Measurements from ENCODE around the gene GET3.
"Not testable (repeated sequence)": the region's sequence is repeated elsewhere in the genome, so short reads cannot be mapped to it uniquely, and the experiment has no call there.

The GET3 gene

DNA sequence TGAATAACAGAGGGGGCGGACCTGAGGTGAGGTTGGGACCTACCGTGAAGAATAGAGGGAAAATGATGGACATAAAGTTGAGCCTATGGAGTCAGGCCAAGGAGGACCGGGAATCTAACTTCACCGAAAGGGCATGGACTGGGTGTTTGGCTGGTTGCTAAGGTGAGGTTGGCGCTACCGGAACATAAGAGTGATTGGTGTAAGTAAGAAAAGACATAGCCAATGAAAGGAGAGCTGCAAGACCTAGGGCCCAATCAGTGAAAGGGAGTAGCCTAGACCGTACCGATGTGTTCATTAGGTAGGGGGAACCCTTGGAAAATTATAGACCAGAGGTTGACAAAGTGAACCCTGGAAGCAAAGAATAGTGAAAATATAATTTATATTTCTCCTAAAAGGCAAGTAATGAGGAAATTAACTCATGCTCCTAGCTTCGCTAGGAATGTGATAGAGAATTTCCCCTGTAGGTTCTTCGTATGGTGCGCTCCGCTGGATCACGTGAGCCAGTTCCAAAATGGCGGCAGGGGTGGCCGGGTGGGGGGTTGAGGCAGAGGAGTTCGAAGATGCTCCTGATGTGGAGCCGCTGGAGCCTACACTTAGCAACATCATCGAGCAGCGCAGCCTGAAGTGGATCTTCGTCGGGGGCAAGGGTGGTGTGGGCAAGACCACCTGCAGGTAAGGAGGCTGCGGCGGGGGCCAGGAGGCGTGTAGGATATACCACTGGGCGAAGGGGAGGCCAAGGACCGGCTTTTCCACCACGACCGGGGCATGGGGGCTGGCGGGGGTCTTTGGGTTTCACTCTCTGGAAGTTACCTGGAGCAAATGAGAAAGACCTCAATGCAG is at the start of gene GET3:
TSS of gene GET3 (plus strand) at position 503 of the 840 bp plus-strand sequence. CDS start at position 512, 9 bp downstream.
- DNase-seq (ENCODE audit: low read depth in 2 of 2) = peak; percentile 100

- no peak for DNase-seq (ENCODE audit: low read depth in 2 of 2)
Observed at GRCh38 chr19:12689012-12689411, 48.3 kb upstream of the GET3 start.

- DNase-seq (ENCODE audit: low read depth in 2 of 2) = no peak
Observed at GRCh38 chr19:12689581-12690216, 47.6 kb upstream of the GET3 start.

DNA sequence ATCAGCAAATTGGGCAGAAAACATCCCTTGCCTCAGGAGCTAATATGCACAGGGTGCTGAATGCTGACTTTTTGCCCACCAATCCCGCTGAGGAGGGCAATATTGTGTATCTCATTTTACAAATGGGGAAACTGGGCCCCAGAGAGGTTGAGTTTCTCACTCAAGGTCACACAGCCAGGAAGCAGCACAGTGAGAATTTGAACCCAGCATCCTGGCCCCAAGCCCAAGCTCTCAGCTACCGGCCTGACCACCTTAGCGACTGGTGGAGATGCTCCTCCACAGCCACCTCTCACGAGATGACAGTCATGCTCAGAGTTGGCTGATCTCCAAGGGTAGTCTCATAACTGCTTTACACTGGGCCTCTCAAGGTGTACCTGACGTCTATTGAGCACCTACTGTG is 44.3 kb upstream of the GET3 start:
- DNase-seq (ENCODE audit: low read depth in 2 of 2) = no peak

DNA sequence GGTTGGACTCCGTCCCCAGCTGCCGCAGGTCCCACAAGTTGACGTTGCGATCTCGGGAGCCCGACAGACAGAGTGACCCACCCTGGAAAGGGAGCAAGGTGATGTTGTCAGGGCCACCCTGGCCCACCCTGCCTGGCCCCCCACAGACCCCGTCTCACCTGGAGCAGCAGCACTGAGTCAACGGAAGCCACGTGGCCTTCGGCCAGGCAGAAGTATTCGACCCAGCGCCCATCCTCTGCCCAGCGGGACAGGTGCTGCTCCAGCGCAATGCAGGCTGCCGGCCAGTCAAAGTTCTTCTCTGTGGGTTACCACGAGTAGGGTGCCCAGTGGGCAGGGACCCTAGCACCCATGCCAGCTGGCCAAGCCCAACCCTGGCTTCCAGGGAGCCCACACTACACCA is 42.7 kb upstream of the GET3 start:
- no peak for DNase-seq (ENCODE audit: low read depth in 2 of 2)

DNA sequence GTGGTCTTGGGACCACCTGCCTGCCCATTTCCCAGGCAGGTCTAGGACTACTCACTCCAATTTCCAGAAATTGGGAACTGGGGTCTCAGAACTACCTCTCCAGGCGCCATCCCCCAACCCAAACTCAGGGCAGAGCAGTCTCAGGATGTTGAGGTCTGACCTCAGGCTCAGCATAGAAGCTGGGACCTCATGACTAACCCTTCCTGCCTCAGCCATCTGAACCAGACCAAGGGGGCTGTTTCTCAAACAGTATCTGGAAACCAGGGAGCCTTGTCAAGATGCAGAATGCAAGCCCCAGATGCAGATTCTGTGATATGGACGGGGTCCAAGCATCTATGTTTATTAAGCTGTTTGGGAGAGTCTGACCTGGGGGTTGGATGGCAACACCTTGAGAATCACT is 42.2 kb upstream of the GET3 start:
- no peak for DNase-seq (ENCODE audit: low read depth in 2 of 2)

GRCh38 chr19:12695514-12695913 is 41.8 kb upstream of the GET3 start:
- no peak for DNase-seq (ENCODE audit: low read depth in 2 of 2)

DNA sequence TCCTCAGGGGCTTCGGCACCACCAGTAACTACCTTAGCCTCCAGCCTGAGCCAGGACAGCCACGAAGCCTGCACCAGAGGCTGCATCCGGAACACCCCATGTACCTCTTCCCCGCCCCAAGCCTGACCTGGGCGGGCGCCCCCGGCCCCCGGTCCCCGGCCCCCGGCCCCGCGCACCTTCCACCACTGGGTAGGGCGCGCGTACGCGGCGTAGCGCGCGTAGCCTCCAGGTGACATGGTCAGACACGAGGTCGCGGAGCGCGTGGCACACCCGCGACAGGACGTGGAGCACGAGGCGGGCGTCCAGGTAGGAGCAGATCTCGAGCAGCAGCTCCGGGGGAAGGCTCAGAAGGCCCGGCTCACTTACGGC is 41.3 kb upstream of the GET3 start:
- DNase-seq (ENCODE audit: low read depth in 2 of 2) = no peak

GRCh38 chr19:12696366-12697335 is 40.6 kb upstream of the GET3 start, which contains the start of gene FBXW9:
Gene FBXW9, minus strand, starts transcription at chr19:12696631. Its CDS starts 50 bp downstream, at chr19:12696581.
- DNase-seq (ENCODE audit: low read depth in 2 of 2) = peak; percentile 85 to 89

DNA sequence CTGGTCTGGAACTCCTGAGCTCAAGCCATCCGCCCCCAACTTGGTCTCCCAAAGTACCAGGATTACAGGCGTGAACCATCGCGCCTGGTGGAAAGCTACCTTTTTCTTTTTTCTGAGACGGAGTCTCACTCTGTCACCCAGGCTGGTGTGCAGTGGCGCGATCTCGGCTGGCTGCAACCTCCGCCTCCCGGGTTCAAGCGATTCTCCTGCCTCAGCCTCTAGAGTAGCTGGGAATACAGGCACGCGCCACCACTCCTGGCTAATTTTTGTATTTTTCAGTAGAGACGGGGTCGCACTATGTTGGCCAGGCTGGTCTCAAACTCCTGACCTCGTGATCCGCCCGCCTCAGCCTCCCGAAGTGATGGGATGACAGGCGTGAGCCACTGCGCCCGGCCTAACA is 39.9 kb upstream of the GET3 start:
- not testable (repeated sequence) for DNase-seq (ENCODE audit: low read depth in 2 of 2)

GRCh38 chr19:12698138-12698537 is 39.2 kb upstream of the GET3 start:
- DNase-seq (ENCODE audit: low read depth in 2 of 2) = no peak

GRCh38 chr19:12701596-12702282 is 35.6 kb upstream of the GET3 start:
- DNase-seq (ENCODE audit: low read depth in 2 of 2) = no peak

DNA sequence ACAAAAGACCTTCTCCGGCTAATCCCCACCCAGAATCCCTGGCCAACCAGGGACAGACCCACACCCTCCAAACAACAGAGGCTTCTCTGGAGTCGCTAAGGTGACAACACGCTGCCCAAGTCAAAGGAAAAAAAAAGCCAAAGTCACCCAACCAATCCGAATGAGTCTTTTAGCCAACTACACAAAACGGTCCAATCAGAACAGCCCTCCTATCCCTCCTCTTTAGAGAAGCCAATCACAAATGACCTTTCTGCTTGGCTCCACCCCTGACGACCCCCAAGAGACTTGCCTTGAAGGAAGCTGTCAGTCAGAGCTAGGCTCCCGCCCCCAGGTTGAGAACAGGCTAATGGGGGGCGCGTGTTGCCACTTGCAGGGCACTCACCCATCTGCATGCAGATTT is 34.3 kb upstream of the GET3 start:
- DNase-seq (ENCODE audit: low read depth in 2 of 2) = no peak

DNA sequence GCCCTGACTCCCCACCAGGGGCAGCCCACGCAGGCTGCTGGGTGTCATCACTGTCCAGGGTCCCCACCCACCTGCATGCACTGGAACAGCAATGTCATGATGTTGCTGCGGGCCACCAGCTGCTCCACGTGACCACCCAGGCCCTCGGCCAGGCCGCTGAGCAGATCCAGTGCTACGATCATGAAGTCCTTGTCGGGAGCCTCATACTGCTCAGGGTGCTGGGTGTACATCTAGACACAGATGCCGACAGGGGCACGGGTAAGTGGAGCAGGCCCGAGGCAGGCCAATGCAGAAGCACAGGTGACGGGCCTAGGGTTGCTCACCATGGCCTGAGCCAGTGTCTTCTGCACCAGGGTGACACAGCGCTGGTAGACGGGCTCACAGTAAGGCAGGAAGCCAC is 32.1 kb upstream of the GET3 start:
- DNase-seq (ENCODE audit: low read depth in 2 of 2) = no peak

DNA sequence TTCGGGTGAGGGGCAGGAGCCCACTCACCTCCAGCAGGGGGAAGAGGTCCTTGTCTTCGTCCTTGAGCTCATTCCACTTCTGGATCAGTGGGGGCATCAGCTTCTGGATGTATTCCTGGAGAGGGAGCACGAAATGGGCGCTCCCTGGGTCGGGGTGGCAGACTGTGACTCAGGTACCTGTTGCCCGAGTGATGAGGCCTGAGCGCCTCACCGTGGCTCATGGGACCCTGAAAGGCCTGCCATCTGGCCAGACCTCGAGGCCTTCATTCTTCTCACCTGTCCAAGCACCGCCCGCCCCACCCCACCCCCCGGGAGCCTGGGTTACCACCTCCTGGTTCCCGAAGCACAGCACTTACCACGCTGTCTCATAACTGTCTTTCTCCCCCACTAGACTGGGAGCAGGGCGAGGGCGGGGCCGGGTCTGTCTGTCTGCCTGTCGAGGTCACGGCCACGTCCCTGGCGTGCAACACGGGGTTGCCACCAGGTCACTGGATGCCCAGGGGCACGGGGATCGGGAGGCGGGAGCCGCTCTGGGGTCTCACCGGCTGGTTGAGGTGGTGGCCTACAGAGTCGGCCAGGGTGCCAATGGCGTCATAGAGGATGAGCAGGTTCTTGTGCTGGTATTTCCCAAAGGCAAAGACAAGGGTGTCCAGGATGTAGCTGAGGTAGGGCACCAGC is 31.5 kb upstream of the GET3 start:
- DNase-seq (ENCODE audit: low read depth in 2 of 2) = no peak

DNA sequence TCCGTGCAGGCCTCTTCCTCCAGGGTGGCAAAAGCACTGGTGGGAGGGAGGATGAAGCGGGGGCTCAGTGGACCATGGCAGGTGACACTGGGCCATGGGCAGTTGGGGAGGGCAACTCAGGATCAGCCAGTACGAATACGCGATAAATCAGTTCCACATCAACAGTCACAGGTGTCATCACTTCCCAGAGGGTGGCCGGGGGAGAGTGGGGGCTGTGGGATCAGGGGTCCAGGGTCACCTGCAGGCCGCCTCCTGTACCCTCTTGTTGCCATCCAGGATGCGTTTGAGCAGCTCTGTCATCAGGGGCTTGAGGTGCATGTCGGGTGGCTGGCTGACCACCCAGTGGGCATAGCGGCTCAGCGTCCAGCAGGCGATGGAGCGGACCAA is 31.0 kb upstream of the GET3 start:
- no peak for DNase-seq (ENCODE audit: low read depth in 2 of 2)

DNA sequence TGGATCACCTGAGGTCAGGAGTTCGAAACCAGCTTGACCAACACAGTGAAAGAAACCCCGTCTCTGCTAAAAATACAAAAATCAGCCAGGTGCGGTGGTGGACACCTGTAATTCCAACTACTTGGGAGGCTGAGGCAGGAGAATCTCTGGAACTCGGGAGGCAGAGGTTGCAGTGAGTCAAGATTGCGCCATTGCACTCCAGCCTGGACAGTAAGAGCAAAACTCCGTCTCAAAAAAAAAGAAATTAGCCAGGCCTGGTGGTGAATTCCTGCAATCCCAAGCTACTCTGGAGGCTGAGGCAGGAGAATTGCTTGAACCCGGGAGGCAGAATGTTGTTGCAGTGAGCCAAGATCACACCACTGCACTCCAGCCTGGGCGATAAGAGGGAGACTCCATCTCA is 28.7 kb upstream of the GET3 start:
- DNase-seq (ENCODE audit: low read depth in 2 of 2) = no peak

- no peak for DNase-seq (ENCODE audit: low read depth in 2 of 2)
Observed at GRCh38 chr19:12711187-12711586, 26.1 kb upstream of the GET3 start.

DNA sequence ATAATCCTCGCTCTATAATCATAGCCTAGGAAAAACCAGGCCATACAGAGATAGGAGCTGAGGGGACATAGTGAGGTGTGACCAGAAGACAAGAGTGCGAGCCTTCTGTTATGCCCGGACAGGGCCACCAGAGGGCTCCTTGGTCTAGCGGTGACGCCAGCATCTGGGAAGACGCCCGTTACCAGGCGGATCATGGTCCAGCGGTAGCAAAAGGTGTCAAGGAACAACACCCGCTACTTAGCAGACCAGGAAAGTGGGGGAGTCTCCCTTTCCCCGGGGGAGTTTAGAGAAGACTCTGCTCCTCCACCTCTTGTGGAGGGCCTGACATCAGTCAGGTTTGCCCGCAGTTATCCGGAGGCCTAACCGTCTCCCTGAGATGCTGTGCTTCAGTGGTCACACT is 25.2 kb upstream of the GET3 start:
- not testable (repeated sequence) for DNase-seq (ENCODE audit: low read depth in 2 of 2)

DNA sequence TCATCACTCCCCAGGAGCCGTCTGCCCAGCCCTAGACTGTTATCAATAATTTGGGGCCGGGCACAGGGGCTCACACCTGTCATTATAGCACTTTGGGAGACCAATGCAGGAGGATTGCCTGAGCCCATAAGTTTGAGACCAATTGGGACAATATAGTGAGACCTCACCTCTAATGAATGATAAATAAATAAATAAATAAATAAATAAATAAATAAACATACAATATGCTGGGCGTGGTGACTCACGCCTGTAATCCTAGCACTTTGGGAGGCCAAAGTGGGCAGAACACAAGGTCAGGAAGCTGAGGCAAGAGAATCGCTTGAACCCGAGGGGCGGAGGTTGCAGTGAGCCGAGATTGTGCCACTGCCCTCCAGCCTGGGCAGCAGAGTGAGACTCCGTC is 24.0 kb upstream of the GET3 start:
- DNase-seq (ENCODE audit: low read depth in 2 of 2) = not testable (repeated sequence)

GRCh38 chr19:12715102-12715501 is 22.2 kb upstream of the GET3 start:
- no peak for DNase-seq (ENCODE audit: low read depth in 2 of 2)

Measured in fibroblast of skin of left biceps (primary cell).